Central memory CD4-positive, alpha-beta T cell (primary cell): ENCODE measurements around the gene LCN15.
"Not testable (repeated sequence)": the region's sequence is repeated elsewhere in the genome, so short reads cannot be mapped to it uniquely, and the experiment has no call there.

ENCODE experiments used
- DNase-seq: peaks from one replicate; pipeline ENCODE4 v3.0.0; 2022

LCN15 gene

GRCh38 chr9:136719195-136719880 lies 45.0 kb downstream of the LCN15 start:
- DNase-seq = no peak

- no peak for DNase-seq
Measured at GRCh38 chr9:136718345-136719194, 45.7 kb downstream of the LCN15 start.

GRCh38 chr9:136717399-136717798 lies 46.9 kb downstream of the LCN15 start:
- DNase-seq = no peak

GRCh38 chr9:136714893-136715274 lies 49.4 kb downstream of the LCN15 start:
- no peak for DNase-seq

GRCh38 chr9:136714096-136714892 lies 50.0 kb downstream of the LCN15 start:
- DNase-seq = no peak

- no peak for DNase-seq
Measured at GRCh38 chr9:136713550-136713949, 50.8 kb downstream of the LCN15 start.

- DNase-seq = no peak
Measured at GRCh38 chr9:136712690-136713544, 51.4 kb downstream of the LCN15 start.

- DNase-seq = no peak
Measured at GRCh38 chr9:136711751-136712689, 52.3 kb downstream of the LCN15 start, which contains the start of gene DIPK1B. DIPK1B (plus strand) TSS chr9:136712572; CDS start chr9:136712666, 94 bp downstream.

- not testable (repeated sequence) for DNase-seq
Measured at GRCh38 chr9:136711219-136711648, 53.1 kb downstream of the LCN15 start.

- DNase-seq = no peak
Measured at GRCh38 chr9:136710543-136710942, 53.8 kb downstream of the LCN15 start.
